SK-N-SH treated with all-trans-retinoic acid at 6 μM for 48 hours (cell line): ENCODE measurements around the gene CARD10.
"Not testable (repeated sequence)": the region's sequence is repeated elsewhere in the genome, so short reads cannot be mapped to it uniquely, and the experiment has no call there.

Experiments
- ATAC-seq: fragments of 200-7000 bp; cut with Tn5 transposase; 3 replicates; pipeline ENCODE4 v1.9.1; 2020; ENCODE audit warnings: mild to moderate bottlenecking, moderate library complexity
- ARNTL ChIP-seq: fragments of 450-650 bp; formaldehyde crosslinking; IDR thresholded peaks from 2 replicates; pipeline ENCODE4 v1.5.0; 2020; ENCODE audit warnings: low read depth, mild to moderate bottlenecking, moderate library complexity, borderline replicate concordance
- BACH2 ChIP-seq: fragments of 250-450 bp; sonication (Bioruptor Pico); IDR thresholded peaks from 2 replicates; pipeline ENCODE4 v1.9.0; 2021; ENCODE audit warnings: mild to moderate bottlenecking, borderline replicate concordance
- ESRRG ChIP-seq: fragments of 250-450 bp; sonication (Bioruptor Pico); IDR thresholded peaks from 2 replicates; pipeline ENCODE4 v1.6.1; 2021; ENCODE audit warnings: mild to moderate bottlenecking
- GLIS3 ChIP-seq: fragments of 250-450 bp; sonication (Bioruptor Pico); IDR thresholded peaks from 2 replicates; pipeline ENCODE4 v1.5.0; 2020; ENCODE audit warnings: mild to moderate bottlenecking, moderate library complexity
- ISL1 ChIP-seq: fragments of 250-450 bp; sonication (Bioruptor Pico); IDR thresholded peaks from 2 replicates; pipeline ENCODE4 v2.1.2; 2022; ENCODE audit warnings: mild to moderate bottlenecking, moderate library complexity
- OSR1 ChIP-seq: fragments of 250-450 bp; sonication (Bioruptor Pico); IDR thresholded peaks from 2 replicates; pipeline ENCODE4 v1.8.0; 2022; ENCODE audit warnings: moderate library complexity, mild to moderate bottlenecking, inconsistent platforms
- PPARA ChIP-seq: fragments of 250-450 bp; sonication (Bioruptor Pico); IDR thresholded peaks from 2 replicates; pipeline ENCODE4 v1.5.0; 2020; ENCODE audit warnings: mild to moderate bottlenecking, borderline replicate concordance
- SNAI2 ChIP-seq: fragments of 250-450 bp; sonication (Bioruptor Pico); IDR thresholded peaks from 2 replicates; pipeline ENCODE4 v1.5.0; 2020; ENCODE audit warnings: mild to moderate bottlenecking, moderate library complexity
- TCF4 ChIP-seq: fragments of 250-450 bp; sonication (Bioruptor Pico); IDR thresholded peaks from 2 replicates; pipeline ENCODE4 v1.8.0; 2021; ENCODE audit warnings: mild to moderate bottlenecking, moderate library complexity, borderline replicate concordance
- ZC3H10 ChIP-seq: fragments of 250-450 bp; sonication (Bioruptor Pico); IDR thresholded peaks from 2 replicates; pipeline ENCODE4 v1.5.1; 2021; ENCODE audit warnings: mild to moderate bottlenecking, moderate library complexity
- ZFP3 ChIP-seq: fragments of 250-450 bp; sonication (Bioruptor Pico); IDR thresholded peaks from 2 replicates; pipeline ENCODE4 v1.5.0; 2020; ENCODE audit warnings: mild to moderate bottlenecking, moderate library complexity
- ZNF8 ChIP-seq: fragments of 450-650 bp; formaldehyde crosslinking; IDR thresholded peaks from 2 replicates; pipeline ENCODE4 v1.5.0; 2020; ENCODE audit warnings: mild to moderate bottlenecking, moderate library complexity
- TF ChIP-seq, protein P1 (sequence below): fragments of 250-450 bp; sonication (Bioruptor Pico); IDR thresholded peaks from 2 replicates; pipeline ENCODE4 v1.8.0; 2021; ENCODE audit warnings: low read depth, mild to moderate bottlenecking, moderate library complexity, borderline replicate concordance
- TF ChIP-seq, protein P2 (sequence below): fragments of 250-450 bp; sonication (Bioruptor Pico); IDR thresholded peaks from 2 replicates; pipeline ENCODE4 v1.5.1; 2020; ENCODE audit warnings: low read depth, mild to moderate bottlenecking, moderate library complexity
- TF ChIP-seq, protein P3 (sequence below): fragments of 250-450 bp; sonication (Bioruptor Pico); IDR thresholded peaks from 2 replicates; pipeline ENCODE4 v1.8.0; 2020; ENCODE audit warnings: mild to moderate bottlenecking, moderate library complexity, borderline replicate concordance

CARD10 gene

DNA sequence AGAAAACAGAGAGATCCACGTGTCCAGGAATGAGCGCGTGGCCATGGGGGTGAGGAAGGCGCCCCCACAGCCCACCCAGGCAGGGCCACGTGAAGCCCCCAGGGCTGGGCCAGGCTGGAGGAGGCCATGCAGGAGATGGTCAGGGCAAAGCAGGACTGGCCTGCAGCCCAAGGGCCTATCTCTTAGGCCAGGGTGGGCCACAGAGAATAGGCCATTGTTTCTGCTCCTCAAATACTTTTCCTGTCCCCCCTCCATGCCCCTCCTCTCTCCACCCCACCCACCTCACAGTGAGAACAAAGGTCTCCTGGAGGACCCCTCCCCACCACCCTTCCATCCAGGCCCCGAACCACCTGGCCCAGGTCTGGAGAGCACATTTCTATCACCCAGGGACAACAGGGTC lies 32.8 kb upstream of the CARD10 start (continued):
- TF ChIP-seq, protein P1, sequence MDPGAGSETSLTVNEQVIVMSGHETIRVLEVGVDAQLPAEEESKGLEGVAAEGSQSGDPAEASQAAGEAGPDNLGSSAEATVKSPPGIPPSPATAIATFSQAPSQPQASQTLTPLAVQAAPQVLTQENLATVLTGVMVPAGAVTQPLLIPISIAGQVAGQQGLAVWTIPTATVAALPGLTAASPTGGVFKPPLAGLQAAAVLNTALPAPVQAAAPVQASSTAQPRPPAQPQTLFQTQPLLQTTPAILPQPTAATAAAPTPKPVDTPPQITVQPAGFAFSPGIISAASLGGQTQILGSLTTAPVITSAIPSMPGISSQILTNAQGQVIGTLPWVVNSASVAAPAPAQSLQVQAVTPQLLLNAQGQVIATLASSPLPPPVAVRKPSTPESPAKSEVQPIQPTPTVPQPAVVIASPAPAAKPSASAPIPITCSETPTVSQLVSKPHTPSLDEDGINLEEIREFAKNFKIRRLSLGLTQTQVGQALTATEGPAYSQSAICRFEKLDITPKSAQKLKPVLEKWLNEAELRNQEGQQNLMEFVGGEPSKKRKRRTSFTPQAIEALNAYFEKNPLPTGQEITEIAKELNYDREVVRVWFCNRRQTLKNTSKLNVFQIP (CRISPR knock-in tag) = no peak
- TF ChIP-seq ZFP3 (CRISPR knock-in tag) = no peak
- no peak for TF ChIP-seq TCF4 (CRISPR knock-in tag)
- no peak for TF ChIP-seq ZNF8 (CRISPR knock-in tag)

DNA sequence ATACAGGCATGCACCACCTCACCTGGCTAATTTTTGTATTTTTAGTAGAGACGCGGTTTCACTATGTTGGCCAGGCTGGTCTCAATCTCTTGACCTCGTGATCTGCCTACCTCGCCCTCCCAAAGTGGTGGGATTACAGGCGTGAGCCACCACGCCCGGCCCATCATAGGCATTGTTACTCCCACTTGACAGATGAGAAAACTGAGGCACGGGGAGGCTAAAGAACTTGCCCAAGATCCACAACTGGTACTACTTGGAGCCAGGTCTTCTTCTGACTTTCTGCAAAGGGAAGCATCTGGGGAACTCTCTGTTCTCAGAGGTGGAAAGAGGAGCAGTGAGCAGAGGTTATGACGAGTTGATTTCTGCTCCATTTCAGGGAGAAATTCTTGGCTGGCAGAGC lies 31.7 kb upstream of the CARD10 start:
- not testable (repeated sequence) for ATAC-seq

DNA sequence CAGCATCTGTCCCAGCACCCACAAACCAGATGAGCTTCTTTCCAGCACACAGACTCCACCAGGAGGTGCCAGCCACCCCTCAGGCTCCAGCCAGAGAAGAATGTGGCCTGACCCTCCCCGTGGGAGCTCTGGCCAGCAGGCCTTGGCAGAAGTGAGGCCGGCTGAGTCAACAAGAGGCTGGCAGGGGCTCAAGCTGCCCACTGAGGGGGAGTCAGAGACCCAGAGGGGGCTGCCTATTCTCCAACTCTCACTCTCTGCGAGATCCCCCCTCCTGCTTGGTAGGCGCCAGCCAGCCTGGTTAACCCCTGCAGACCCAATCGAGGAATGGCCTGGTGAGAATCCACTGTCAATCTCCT lies 30.5 kb upstream of the CARD10 start:
- ATAC-seq = peak; percentile 77
- TF ChIP-seq PPARA = no peak
- TF ChIP-seq, protein P1 (CRISPR knock-in tag) = no peak
- TF ChIP-seq BACH2 = no peak
- TF ChIP-seq, protein P2, sequence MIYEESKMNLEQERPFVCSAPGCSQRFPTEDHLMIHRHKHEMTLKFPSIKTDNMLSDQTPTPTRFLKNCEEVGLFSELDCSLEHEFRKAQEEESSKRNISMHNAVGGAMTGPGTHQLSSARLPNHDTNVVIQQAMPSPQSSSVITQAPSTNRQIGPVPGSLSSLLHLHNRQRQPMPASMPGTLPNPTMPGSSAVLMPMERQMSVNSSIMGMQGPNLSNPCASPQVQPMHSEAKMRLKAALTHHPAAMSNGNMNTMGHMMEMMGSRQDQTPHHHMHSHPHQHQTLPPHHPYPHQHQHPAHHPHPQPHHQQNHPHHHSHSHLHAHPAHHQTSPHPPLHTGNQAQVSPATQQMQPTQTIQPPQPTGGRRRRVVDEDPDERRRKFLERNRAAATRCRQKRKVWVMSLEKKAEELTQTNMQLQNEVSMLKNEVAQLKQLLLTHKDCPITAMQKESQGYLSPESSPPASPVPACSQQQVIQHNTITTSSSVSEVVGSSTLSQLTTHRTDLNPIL (CRISPR knock-in tag) = no peak
- no peak for TF ChIP-seq GLIS3
- TF ChIP-seq ESRRG (CRISPR knock-in tag) = no peak

DNA sequence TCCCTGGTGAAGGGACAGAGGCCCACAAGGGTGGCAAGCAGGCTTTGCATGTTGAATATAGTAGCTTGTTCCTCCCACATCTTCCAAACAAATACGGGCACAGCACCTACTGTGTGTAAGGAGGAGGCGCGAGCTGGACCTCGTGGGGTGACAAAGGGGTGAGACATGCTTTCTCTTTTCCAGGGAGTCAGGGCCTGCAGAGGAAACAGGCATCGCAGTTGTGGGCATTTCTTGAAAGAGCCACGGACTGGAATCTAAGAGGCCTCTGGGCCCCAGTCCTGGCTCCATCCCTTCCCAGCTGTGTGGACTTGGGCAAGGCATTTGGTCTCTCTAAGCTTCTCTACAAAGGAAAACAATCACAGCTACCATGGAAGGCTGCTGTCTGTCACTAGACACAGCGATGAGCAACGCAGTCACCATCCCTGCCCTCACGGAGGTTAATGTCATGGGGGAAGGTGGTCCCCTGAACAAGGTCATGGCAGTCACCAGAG lies 28.1 kb upstream of the CARD10 start:
- no peak for ATAC-seq
- TF ChIP-seq ESRRG (CRISPR knock-in tag) (no peak), ISL1 (CRISPR knock-in tag) (no peak), PPARA (no peak), ZFP3 (CRISPR knock-in tag) (no peak), ZC3H10 (CRISPR knock-in tag) (no peak), OSR1 (no peak)
- TF ChIP-seq, protein P3, sequence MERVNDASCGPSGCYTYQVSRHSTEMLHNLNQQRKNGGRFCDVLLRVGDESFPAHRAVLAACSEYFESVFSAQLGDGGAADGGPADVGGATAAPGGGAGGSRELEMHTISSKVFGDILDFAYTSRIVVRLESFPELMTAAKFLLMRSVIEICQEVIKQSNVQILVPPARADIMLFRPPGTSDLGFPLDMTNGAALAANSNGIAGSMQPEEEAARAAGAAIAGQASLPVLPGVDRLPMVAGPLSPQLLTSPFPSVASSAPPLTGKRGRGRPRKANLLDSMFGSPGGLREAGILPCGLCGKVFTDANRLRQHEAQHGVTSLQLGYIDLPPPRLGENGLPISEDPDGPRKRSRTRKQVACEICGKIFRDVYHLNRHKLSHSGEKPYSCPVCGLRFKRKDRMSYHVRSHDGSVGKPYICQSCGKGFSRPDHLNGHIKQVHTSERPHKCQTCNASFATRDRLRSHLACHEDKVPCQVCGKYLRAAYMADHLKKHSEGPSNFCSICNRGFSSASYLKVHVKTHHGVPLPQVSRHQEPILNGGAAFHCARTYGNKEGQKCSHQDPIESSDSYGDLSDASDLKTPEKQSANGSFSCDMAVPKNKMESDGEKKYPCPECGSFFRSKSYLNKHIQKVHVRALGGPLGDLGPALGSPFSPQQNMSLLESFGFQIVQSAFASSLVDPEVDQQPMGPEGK (CRISPR knock-in tag) = no peak
- TF ChIP-seq, all 23 proteins: peak for 0

DNA sequence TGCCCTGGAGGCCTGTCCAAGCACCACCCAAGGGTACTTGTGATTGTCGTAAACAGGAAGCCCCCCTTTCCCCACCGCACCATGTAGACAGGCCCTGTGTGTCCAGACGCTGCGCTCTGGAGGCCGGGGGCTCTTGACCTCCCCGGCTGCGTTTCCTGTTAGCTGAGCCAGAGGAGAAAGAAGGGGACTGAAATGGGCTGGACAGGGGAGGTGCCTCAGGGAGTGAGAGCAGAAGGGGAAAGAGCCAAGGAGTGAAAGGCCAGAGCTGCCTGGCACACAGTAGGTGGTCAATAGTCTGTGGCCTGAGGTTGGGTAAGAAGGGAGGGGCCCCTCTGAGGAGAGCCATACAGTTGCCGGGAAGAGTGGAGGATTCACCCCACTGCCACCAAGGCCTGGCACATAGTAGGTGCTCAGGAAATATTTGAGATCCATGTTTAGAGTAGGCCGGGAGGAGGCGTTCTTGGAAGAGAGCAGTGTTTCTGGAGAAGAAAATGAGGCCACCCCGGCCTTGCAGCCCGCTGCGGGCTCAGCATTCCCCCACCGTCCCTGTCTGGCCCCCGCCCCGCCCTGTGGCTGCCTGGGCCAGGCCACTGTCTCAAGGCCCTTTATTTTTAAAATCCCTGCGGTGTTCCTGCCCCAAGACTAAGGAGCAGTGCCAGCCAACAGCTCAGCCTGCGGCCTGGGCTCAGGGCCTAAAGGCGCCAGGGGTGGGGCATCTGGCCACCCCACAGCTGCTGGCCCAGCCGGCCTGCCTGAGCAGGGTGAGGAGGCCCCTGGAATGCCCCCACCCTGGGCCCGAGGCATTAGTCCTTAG lies 27.4 kb upstream of the CARD10 start:
- ATAC-seq = peak; percentile 6; the same call in 1 of the 3 replicates

DNA sequence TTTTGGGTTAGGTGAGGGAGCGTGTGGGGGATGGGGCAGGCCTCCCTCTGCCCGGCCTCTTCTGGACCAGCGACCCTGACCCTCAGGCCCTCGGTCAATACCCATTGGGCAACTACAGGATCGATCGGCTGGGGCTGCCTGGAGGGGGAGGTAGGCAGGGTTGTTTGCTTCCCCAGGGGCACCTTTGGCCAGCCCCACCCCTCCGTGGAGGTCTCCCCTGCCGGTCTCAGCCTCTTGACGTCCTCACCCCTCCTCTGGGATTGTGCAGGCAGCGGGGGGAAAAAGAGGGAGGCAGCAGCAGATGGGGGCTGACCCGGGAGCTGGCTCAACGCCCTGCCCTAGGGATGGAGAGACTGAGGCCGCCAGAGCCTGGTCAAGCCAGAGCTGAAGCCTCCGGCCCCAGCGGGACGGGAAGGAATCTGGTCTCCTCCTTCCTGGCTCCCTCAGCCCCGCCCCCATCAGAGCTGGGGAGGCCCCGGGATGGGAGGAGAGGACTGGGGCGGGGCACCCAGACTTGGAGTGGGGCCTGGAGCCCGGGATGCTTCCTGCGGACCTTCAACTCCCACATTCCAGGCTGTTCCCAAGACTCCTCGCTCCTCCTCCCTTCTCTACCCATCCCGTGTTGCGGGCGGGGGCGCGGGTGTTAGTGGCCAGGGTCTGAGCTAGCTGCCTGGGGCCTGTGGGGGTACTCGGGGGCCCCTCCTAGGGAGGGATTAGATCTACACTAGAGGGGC lies 26.7 kb upstream of the CARD10 start:
- peak; percentile 53 for ATAC-seq
- no peak for TF ChIP-seq ARNTL (CRISPR knock-in tag)
- no peak for TF ChIP-seq SNAI2 (CRISPR knock-in tag)
- TF ChIP-seq, protein P1 (CRISPR knock-in tag) = no peak
- TF ChIP-seq, protein P3 (CRISPR knock-in tag) = peak; percentile 43; the same call in 1 of the 2 replicates
- no peak for TF ChIP-seq GLIS3

More for the DNA sequence above, 27.4 kb upstream of the CARD10 start:
- TF ChIP-seq ZFP3 (CRISPR knock-in tag) = no peak
